AG08395 (cell line): Measurements from ENCODE around the gene CD44.

ENCODE experiments used
- DNase-seq: peaks from one replicate; pipeline ENCODE4 v3.0.0; 2012; ENCODE audit warnings: mixed read lengths, low spot score

The CD44 gene

GRCh38 chr11:35177370-35177769, 38.4 kb downstream of the CD44 start:
- DNase-seq: no peak

- DNase-seq: no peak
Measured at GRCh38 chr11:35178067-35178805, 39.3 kb downstream of the CD44 start.

GRCh38 chr11:35178873-35179272, 39.9 kb downstream of the CD44 start:
- DNase-seq: no peak

- DNase-seq: peak; percentile 19
Measured at GRCh38 chr11:35179466-35180135, 40.6 kb downstream of the CD44 start.

GRCh38 chr11:35180317-35181233, 41.6 kb downstream of the CD44 start:
- peak; percentile 43 for DNase-seq

- DNase-seq: no peak
Measured at GRCh38 chr11:35182317-35182939, 43.5 kb downstream of the CD44 start.

GRCh38 chr11:35183326-35183925, 44.5 kb downstream of the CD44 start:
- DNase-seq: no peak

GRCh38 chr11:35185696-35186095, 46.7 kb downstream of the CD44 start:
- DNase-seq: peak; percentile 45

- no peak for DNase-seq
Measured at GRCh38 chr11:35187996-35188395, 49.0 kb downstream of the CD44 start.

- no peak for DNase-seq
Measured at GRCh38 chr11:35190804-35191348, 51.9 kb downstream of the CD44 start.

GRCh38 chr11:35192347-35192746, 53.4 kb downstream of the CD44 start:
- peak; percentile 26 for DNase-seq

GRCh38 chr11:35193767-35194166, 54.8 kb downstream of the CD44 start:
- DNase-seq: no peak

GRCh38 chr11:35197292-35197691, 58.3 kb downstream of the CD44 start:
- DNase-seq: no peak

GRCh38 chr11:35200811-35201341, 61.9 kb downstream of the CD44 start:
- DNase-seq: no peak

GRCh38 chr11:35204614-35205013, 65.6 kb downstream of the CD44 start:
- no peak for DNase-seq

- DNase-seq: no peak
Measured at GRCh38 chr11:35206616-35207015, 67.6 kb downstream of the CD44 start.

- no peak for DNase-seq
Measured at GRCh38 chr11:35207471-35208403, 68.8 kb downstream of the CD44 start.

GRCh38 chr11:35208795-35209194, 69.8 kb downstream of the CD44 start:
- no peak for DNase-seq

GRCh38 chr11:35210876-35211546, 72.0 kb downstream of the CD44 start:
- no peak for DNase-seq
